Stimulated activated CD4-positive, alpha-beta T cell treated with anti-CD3 and anti-CD28 coated beads, Interleukin-4, amount 100 ng/mL, for 1 hour (primary cell): ENCODE measurements around the gene EMX2.
"Not testable (repeated sequence)": the region's sequence is repeated elsewhere in the genome, so short reads cannot be mapped to it uniquely, and the experiment has no call there.

Experiments
- DNase-seq: peaks from one replicate; pipeline ENCODE4 v3.0.0-alpha.2; 2020

EMX2 gene

GRCh38 chr10:117542706-117543224 is at the start of gene EMX2:
TSS of gene EMX2 (plus strand) at chr10:117542746. CDS start at chr10:117543268, 522 bp downstream.
- no peak for DNase-seq

GRCh38 chr10:117496031-117496430 is 46.5 kb upstream of the EMX2 start:
- DNase-seq, result no peak

DNA sequence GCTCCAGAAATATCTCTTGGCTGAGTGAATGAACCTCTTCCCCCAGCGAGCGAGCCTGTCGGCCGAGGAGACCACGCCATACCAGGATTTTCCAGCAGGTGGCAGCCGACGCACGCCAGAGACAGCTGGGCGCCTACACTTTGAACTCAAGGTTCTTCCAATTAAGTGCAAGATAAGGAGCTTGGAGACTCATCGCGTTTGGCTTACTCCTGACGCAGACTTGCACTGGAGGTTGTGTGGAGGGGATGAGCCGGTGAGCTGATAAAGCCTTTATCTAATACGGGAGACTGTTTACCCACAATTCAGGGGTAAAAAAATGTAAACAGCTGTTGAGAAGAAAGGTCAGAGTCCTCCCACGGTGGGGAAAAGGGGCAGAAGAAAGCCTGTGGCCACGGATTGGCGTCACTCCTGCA is 45.9 kb upstream of the EMX2 start:
- peak; percentile 73 for DNase-seq

- no peak for DNase-seq
Measured at GRCh38 chr10:117497736-117498135, 44.8 kb upstream of the EMX2 start.

GRCh38 chr10:117499248-117500105 is 43.1 kb upstream of the EMX2 start:
- no peak for DNase-seq

DNA sequence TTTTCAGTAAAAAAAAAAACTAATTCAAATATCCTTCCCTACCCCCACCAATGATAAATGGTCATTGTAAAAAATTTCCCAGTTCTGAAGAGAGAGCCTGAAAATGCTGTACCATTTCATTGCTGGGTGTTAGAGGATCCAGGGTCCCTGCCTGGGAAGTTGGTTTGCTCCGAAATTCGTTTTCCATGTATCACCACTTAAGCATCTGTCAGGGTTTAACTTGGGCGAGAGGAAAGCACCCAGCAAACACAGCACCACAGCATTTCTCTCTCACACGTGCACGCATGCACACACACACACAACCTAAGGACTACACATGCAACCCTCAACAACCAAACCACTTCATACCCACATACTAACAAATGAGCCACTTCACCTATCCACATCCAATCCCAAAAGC is 42.1 kb upstream of the EMX2 start:
- DNase-seq, result no peak

DNA sequence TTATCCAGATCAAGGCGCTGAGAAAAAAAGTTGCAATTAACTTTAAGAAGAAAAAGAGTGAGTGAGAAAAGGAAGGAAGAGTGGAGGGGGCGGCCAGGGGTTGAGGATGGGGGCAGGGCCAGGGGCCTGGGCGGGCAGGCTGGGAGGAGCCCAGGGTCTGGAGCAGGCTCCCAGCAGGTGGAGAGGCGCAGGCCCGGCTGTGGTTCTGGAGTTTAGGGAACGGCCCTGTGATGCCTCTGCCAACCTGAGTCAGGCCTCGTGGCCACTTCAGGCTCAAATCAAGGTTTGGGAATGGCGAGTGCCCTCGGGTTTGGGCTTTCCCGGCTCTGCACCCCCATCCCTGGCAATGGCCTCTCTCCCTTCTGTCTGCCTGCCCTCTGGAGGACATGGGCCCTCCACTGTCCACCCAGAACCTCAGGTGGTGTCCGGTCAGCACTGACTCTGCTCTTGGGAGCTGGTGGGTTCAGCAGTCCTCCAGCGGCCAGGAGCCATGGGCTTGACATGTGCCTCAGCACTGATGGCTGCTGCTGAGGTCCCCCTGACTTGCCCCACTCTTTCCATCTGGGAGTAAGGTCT is 41.0 kb upstream of the EMX2 start:
- DNase-seq, result no peak

GRCh38 chr10:117502421-117503243 is 39.9 kb upstream of the EMX2 start:
- no peak for DNase-seq

DNA sequence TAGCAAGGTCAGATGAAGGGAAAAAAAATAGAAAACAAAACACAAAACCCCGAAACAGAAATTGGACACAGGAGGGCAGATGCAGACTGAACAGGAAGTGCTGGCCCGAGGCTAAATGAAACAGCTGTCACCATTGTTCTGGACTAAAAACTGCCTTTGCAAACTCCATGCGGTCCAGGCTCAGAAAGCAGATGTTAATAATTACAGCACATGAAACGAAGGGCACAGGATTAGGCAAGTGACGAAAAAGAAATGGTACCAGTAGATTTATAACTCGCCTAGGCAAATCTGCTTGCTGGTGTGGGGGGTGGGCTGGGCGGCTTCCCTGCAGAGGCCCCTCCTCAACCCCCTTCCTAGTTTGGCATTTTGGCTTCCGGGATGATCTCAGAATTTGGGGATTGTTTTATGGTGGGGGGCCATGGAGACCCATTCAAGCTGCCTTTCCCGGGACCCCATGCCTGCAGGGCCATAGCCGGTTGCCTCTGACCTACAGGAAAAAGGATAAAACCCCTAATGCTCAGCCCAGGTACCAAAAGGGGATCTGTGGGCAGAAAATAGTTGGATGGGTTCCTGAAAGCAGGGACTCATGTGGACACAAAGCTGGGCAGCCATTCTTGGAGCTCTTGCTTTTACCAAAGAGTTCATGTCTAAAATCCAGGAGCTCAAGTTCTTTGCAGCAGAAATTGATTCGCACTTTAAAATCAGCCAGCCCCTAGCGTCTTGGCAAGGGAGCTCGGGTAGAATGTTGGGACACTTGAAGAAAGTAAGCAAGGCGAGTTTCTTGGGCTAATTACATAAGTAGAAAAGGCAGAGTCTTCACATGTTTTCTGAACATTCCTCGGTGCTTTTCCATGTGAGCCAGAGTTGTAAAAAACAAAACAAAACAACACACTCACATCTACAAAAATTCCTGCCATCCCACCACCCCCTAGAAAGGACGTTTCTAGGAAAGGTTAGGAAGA is 39.0 kb upstream of the EMX2 start:
- no peak for DNase-seq

DNA sequence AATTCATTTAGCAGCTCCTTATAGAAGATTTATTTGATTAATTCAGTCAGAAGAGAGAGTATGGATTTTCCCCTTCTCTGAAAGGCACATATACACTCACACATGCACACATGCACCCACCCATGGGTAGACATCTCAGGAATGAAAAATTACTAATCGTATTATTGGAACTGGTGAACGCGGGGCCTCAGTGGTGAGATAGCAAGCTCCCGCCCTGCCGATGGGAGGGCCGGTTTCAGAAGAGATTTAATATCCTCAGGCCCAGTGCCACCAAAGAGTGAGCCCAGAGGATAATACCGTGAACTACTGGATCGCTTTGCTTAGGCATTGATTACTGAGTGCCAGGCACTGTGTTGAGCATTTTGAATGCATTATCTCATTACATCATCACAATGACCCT is 38.0 kb upstream of the EMX2 start:
- DNase-seq, result no peak

DNA sequence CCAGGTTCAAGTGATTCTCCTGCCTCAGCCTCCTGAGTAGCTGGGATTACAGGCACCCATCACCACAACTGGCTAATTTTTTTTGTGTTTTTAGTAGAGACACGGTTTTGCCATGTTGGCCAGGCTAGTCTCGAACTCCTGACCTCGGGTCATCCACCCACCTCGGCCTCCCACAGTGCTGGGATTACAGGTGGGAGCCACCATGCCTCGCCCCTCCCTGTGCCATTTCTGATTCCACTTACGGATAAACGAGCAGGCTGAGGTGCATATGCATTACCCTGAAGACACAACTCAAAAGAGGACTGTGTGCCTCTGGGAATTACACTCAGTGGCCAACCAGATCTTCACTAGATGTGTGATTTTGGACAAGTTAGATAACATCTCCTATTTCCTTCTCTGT is 35.5 kb upstream of the EMX2 start:
- not testable (repeated sequence) for DNase-seq

- DNase-seq, result no peak
Measured at GRCh38 chr10:117509573-117509972, 33.0 kb upstream of the EMX2 start.

- DNase-seq, result no peak
Measured at GRCh38 chr10:117511601-117512390, 30.8 kb upstream of the EMX2 start.

GRCh38 chr10:117514971-117515370 is 27.6 kb upstream of the EMX2 start:
- DNase-seq, result no peak

DNA sequence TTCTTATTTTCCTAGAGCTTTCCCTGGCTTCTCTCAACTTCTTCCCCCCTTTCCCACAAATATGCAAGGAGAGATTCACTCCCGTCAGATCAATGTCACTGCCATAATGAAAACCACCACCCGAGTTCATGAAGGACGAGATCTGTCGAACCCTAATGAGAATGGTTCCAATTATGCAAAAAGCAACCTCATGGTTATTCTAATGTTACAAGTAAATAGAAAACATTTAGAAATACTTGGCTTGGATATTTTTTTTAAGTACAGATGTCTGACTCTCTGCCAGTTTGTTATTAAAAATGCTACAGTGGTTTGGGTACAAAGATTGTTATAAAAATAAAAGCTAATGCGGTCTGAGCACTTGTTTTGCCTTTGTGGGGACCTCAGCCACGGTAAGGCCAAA is 25.9 kb upstream of the EMX2 start:
- DNase-seq, result no peak

- no peak for DNase-seq
Measured at GRCh38 chr10:117518246-117518645, 24.3 kb upstream of the EMX2 start.

- DNase-seq, result no peak
Measured at GRCh38 chr10:117519286-117519685, 23.3 kb upstream of the EMX2 start.

DNA sequence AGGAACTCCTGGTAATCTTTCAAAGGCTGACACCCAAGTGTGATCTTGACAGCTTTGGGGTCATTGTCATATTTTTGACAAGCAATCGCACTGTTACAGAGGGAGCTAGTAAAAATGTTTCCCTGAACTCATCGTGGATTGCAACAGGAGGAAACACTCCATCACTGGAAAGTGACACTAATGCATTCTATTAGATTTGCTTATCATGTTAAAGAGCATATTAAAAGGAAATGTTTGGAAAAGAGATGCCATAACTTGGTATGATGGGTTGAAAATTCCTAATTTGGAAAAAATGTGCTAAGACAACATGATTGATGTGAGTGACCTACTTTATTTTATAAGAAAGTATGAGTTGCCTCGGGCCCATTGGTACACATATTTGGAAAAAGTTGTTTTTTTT is 22.7 kb upstream of the EMX2 start:
- DNase-seq, result no peak

- DNase-seq, result no peak
Measured at GRCh38 chr10:117530791-117531190, 11.8 kb upstream of the EMX2 start.

DNA sequence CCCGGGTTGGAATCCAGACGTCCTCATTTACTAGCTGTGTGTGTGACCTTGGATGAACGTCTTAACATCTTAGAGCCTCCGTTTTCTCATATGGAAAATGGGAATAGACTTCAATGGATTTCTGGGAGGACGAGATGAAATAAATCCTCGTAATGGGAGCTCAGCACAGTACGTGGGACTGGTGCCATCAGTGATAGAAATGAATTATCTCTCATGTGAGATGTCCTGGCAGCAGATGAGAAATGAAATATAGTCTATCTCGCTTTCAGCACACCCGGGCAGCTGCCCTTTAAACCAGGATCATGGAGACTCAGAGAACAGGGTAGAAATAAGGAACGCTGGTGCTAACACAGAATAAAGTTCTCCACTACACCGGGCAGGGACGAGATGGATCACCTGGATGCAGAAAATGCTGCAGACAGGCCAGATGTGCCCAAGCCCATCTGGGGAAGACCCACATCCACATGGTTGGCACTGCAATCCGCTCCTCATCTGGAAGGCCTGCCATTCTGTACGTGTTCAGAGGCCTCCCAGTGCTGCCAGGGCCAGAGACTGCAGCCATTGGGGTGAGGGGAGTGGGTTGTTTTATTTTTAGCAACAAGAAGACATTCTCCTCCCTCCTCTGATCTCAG is 11.1 kb upstream of the EMX2 start:
- DNase-seq, result no peak

- no peak for DNase-seq
Measured at GRCh38 chr10:117532003-117532385, 10.6 kb upstream of the EMX2 start.
